Activated T-cell treated with anti-CD3 and anti-CD28 coated beads, Interleukin-2, amount 50 U/mL, for 48 hours (primary cell): ENCODE measurements around the gene ZNF627.
"Not testable (repeated sequence)": the region's sequence is repeated elsewhere in the genome, so short reads cannot be mapped to it uniquely, and the experiment has no call there.

Experiments
- DNase-seq, 2 experiments: peaks; one replicate each; pipeline ENCODE4 v3.0.0-alpha.2; 2020

The ZNF627 gene

GRCh38 chr19:11576227-11576626 lies 21.1 kb upstream of the ZNF627 start:
- DNase-seq, result no peak

DNA sequence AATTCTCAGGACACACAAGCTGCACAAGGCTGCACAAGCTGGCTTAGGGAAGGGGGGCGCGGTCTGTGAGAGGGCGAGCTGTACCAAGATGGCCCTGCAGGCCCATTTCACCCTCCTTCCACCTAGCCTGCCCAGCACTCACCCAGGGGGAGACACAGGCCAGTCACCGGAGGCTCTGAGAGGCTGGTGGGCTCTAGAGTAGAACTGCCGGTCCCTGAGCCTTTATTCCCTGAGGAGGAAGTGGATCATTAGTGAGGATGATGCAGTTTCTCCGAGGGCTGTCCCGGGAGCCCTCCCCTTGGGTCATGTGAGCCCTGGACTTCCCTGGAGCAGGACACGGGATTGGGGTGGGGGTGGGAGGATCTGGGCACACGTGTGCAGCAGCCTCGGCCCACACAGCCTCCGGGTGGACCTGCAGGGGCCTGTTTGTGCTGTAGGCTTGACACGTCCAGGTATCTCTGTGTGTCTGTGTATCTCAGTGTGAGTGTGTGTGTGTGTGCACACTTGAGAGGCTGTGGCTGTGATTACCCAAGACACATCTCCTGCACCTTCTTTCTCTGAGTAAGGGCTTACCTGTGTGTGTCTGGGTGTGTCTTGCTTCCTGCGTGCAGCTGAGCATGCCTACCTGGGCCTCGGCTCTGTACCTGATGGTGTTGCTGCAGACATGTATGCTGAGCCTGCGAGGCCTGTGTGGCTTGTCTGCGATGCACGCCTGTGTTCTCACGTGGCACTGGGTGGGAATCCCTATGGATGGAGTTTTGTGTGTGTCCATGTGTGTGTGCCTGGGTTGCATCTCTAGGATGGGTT lies 19.6 kb upstream of the ZNF627 start, which contains the start of gene ACP5:
Gene ACP5 (minus strand): TSS at position 195 of the 807 bp plus-strand sequence. CDS start 328 bp downstream, outside the sequence.
- no peak for DNase-seq

- peak; percentile 34 to 50 for DNase-seq
Measured at GRCh38 chr19:11578258-11579142, 18.8 kb upstream of the ZNF627 start.

- DNase-seq, result no peak
Measured at GRCh38 chr19:11580116-11580515, 17.2 kb upstream of the ZNF627 start.

- DNase-seq, result peak; percentile 60 to 70
Measured at GRCh38 chr19:11581740-11582139, 15.5 kb upstream of the ZNF627 start.

DNA sequence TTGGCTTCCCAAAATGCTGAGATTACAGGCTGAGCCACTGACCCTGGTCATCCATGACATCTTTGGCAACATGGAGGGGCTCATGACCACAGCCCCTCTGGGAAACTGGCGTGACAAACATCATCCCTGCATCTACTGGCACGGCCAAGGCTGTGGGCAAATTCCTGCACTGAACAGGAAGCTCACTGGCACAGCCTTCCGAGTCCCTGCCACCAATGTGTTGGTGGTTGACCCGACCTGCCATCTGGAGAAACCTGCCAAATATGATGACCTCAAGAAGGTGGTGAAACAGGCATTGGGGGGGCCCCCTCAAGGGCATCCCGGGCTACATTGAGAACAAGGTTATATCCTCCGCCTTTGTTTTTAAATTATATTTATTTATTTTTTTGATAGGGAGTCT lies 11.0 kb upstream of the ZNF627 start:
- DNase-seq, result no peak

GRCh38 chr19:11587302-11587974 lies 9.8 kb upstream of the ZNF627 start:
- DNase-seq, result peak; percentile 91 to 92

GRCh38 chr19:11587975-11588631 lies 9.2 kb upstream of the ZNF627 start:
- no peak for DNase-seq

GRCh38 chr19:11594084-11594483 lies 3.2 kb upstream of the ZNF627 start:
- no peak for DNase-seq

DNA sequence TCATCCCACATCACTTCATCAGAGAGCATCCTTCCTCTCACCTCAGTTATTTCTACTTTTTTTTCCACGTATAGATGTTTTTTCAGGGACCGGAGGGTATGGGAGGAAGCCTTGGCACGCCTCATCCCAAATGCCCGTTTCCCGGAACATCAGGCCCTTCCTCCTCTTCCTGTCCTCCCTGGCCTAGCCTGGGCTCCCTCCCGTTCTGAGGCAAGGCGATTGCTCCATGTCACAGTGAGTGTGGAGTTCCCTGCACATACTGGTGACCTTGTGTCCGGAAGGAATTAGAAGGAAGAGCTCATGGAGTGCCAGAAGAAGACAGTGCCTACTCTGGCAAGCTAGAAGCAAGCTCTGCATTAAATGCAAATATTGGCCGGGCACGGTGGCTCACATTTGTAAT lies 1.1 kb upstream of the ZNF627 start:
- no peak for DNase-seq

GRCh38 chr19:11598103-11598483 lies 810 bp downstream of the ZNF627 start:
- DNase-seq, result no peak

- no peak for DNase-seq
Measured at GRCh38 chr19:11598746-11599145, 1.5 kb downstream of the ZNF627 start.

DNA sequence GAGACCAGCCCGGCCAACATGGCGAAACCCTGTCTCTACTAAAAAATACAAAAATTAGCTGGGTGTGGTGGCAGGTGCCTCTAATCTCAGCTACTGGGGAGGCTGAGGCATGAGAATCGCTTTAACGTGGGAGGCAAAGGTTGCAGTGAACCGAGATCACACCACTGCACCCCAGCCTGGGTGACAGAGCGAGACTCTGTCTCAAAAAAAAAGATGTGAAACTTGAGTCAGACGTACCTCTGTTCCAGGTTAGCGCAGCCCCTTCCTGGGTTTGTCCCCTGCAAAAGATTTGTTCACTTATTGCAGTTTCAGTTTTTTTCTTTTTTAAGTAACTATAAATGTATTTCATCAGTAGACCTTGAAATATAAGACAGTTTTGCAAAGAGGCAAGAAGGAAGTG lies 2.4 kb downstream of the ZNF627 start:
- not testable (repeated sequence) for DNase-seq

DNA sequence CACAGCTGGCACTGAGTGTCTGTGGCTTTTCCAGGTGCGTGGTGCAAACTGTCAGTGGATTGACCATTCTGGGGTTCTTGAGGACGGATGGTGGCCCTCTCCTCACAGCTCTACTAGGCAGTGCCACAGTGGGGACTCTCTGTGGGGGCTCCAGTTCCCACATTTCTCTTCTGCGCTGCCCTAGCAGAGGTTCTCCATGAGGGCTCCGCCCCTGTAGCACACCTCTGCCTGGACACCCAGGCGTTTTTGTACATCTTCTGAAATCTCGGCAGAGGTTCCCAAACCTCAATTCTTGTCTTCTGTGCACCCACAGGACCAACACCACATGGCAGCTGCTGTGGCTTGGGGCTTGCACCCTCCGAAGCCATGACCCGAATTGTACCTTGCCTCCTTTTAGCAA lies 9.2 kb downstream of the ZNF627 start:
- DNase-seq, result no peak

- DNase-seq, result no peak
Measured at GRCh38 chr19:11611730-11612129, 14.4 kb downstream of the ZNF627 start.

- no peak for DNase-seq
Measured at GRCh38 chr19:11612816-11613511, 15.7 kb downstream of the ZNF627 start.

DNA sequence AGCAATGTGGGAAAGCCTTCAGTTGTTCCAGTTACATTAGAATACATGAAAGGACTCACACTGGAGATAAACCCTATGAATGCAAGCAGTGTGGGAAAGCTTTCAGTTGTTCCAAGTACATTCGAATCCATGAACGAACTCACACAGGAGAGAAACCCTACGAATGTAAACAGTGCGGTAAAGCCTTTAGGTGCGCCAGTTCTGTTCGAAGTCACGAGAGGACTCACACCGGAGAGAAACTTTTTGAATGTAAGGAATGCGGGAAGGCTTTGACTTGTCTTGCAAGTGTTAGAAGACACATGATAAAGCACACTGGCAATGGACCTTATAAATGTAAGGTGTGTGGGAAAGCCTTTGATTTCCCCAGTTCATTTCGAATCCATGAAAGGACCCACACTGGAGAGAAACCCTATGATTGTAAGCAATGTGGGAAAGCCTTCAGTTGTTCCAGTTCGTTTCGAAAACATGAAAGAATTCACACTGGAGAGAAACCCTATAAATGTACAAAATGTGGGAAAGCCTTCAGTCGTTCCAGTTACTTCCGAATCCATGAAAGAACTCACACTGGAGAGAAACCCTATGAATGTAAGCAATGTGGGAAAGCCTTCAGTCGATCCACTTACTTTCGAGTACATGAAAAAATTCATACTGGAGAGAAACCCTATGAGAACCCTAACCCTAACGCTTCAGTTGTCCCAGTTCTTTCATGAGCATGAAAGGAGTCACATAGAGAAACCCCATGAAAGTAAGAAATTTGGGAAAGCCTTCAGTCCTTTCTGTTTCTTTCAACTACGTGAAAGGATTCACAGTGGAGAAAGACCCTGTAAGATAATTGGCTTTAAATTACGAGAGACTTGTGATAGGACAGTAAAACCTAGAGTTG lies 20.1 kb downstream of the ZNF627 start:
- no peak for DNase-seq

DNA sequence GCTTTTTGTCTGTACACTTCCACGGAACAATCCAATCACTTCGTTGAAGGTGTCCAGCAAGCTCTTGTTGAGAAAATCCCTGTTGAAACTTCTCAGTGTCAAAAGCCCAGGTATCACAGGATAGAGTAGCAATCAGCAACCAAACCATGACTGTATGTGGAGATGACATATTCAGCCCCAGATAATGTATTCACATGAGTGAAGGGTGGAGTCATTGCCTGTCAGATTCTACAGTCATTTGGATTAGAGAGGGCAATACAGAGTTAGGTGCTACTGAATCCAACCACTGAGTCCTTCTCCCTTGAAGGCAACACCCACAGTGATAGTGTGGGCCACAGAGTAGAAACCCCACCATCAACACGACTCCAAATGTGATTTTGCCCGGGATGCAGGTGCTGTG lies 23.3 kb downstream of the ZNF627 start:
- DNase-seq, result no peak

DNA sequence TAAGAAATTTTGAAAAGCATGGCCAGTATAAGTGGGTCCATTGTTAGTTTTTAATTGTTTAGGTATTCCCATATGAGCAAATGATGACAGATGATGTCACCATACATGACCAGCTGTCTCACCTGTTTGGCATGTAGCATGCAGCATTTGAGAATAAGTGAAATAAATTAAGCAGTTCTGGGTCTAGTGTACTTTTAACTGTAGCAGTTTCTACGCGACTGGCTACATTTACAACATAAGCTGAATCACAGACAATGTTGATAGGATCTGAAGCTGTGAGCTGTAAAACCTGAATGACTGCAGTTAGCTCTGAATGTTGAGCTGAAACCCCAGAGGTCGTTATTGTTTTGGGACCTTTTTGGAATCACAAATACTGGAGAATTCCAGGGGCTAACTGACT lies 25.1 kb downstream of the ZNF627 start:
- not testable (repeated sequence) for DNase-seq

- no peak for DNase-seq
Measured at GRCh38 chr19:11624069-11624463, 26.8 kb downstream of the ZNF627 start.

GRCh38 chr19:11626252-11626651 lies 29.0 kb downstream of the ZNF627 start:
- no peak for DNase-seq
